Stimulated activated CD4-positive, alpha-beta T cell treated with anti-CD3 and anti-CD28 coated beads, TNF-alpha, amount 100 ng/mL, for 48 hours (primary cell): Measurements from ENCODE around the gene UGT1A3.
A peak's percentile ranks its signal among the peaks of the same experiment; 100 is the strongest.
"Not testable (repeated sequence)": the region's sequence is repeated elsewhere in the genome, so short reads cannot be mapped to it uniquely, and the experiment has no call there.

Experiments used
- DNase-seq, 3 donors: peaks; one replicate each; pipeline ENCODE4 v3.0.0-alpha.2; 2020; ENCODE audit warnings: low read depth in 3 of 3

Gene UGT1A3

DNA sequence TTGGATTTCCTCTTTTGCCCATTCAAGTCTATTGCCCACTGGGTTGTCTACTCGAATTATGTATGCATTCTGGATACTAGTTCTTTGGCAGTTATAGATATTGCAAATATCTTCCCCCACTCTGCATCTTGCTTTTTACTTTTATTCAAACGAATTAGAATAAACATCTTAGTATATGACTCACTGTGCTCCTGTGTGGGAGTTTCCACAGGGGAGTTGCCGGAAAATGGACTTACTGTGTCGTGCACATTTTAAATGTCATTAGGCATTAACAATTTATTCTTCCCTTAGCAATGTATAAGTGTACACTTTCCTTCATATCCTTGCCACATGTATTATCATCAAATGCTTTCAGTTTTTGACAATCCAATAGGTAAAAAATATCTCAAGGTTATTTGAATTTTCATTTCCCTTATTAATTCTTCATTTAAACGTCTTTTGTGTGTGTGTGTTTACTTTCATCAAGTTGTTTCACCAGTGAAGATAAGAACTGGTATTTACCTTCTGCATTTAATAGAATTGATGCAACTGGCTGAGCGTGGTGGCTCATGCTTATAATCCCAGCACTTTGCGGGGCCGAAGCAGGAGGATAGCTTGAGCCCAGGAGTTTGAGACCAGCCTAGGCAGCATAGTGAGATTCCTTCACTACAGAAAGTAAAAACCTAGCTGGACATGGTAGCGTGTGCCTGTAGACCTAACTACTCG is 20.8 kb upstream of the UGT1A3 start:
- DNase-seq: no peak

DNA sequence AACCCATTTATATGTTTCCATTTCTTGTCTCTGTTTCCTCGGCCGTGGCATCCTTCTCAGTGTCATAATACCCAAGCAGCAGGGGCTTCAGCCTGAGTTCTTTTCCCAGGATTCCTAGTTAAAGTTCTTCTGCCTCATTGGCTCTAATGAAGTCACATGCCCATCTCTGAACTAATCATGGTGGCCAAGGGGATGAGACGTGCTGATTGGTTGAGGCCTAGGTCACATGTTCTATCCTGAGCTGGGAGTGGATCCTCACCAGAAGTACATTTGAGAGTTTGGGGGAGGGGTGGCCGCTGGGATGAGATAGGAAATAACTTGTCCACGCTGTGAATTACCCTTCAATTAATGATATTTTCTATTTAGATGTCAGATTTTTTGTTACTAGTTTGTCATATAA is 19.9 kb upstream of the UGT1A3 start:
- DNase-seq: no peak

DNA sequence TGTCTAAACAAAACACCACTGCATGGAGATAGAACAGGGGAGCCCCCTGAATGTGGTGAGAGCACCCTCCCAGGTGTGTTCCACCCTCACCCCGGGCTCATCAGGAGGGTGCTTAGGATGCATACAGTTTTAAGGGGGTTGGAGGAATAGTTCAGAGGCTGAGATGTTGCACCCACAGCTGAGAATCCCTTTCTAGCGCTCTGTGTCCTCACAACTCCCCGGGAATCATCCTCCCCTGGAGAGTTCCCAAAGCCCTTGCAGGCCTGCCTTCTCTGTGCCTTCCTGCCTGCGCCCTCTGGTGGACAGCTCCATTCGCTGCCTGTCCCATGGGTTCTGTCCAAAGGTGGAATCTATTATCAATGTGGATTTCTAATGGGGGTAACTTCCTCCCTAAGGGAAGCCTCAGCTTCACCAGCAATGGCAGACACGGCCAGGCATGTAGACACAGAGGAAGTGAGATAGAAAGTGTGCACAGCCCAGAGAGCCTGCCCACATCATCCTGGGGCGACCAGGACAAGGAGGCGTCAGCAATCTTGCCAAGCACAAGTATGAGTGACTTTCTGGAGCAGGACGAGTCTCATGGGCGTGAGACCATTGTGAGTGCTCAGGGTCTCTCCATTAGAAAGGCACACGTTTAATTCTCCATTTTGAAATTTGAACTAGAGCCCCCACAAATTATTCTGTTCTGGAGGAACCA is 17.4 kb upstream of the UGT1A3 start:
- peak; percentile 31 to 66 (median 51) for DNase-seq

DNA sequence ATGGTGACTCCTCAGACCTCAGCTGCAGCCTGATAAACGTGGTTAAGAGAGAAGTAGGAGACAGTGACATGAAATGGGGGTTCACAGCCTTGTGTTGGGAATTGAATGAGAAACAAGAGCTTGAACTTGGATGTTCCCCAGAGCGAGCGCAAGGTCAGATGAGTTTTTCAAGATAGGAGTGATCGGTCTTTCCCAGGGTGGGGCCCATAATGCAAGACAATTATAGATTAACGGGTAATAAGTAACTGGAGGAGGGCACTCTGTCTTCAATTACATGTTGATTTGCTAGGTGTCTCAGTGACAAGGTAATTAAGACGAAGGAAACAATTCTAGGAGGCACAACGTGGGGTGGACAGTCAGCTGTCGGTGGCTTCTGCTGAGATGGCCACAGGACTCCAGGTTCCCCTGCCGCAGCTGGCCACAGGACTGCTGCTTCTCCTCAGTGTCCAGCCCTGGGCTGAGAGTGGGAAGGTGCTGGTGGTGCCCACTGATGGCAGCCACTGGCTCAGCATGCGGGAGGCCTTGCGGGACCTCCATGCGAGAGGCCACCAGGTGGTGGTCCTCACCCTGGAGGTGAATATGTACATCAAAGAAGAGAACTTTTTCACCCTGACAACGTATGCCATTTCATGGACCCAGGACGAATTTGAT is 16.1 kb upstream of the UGT1A3 start, which contains the start of gene UGT1A5:
UGT1A5 (plus strand) TSS at position 297 of the 651 bp plus-strand sequence; CDS start at position 382, 85 bp downstream.
- DNase-seq: no peak

GRCh38 chr2:233713262-233713615 is 15.6 kb upstream of the UGT1A3 start:
- no peak for DNase-seq

- no peak for DNase-seq
These were observed 14.7 kb upstream of the UGT1A3 start for GRCh38 chr2:233714121-233714520.

DNA sequence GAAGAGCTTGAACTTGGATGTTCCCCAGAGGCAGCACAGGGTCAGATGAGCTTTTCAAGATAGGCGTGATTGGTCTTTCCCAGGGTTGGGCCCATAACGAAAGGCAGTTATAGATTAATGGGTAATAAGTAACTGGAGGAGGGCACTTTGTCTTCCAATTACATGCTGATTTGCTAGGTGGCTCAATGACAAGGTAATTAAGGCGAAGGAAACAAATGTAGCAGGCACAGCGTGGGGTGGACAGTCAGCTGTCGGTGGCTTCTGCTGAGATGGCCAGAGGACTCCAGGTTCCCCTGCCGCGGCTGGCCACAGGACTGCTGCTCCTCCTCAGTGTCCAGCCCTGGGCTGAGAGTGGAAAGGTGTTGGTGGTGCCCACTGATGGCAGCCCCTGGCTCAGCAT is 10.3 kb upstream of the UGT1A3 start, which contains the start of gene UGT1A4:
UGT1A4 (plus strand) TSS at position 185 of the 400 bp plus-strand sequence; CDS start at position 270, 85 bp downstream.
- no peak for DNase-seq

DNA sequence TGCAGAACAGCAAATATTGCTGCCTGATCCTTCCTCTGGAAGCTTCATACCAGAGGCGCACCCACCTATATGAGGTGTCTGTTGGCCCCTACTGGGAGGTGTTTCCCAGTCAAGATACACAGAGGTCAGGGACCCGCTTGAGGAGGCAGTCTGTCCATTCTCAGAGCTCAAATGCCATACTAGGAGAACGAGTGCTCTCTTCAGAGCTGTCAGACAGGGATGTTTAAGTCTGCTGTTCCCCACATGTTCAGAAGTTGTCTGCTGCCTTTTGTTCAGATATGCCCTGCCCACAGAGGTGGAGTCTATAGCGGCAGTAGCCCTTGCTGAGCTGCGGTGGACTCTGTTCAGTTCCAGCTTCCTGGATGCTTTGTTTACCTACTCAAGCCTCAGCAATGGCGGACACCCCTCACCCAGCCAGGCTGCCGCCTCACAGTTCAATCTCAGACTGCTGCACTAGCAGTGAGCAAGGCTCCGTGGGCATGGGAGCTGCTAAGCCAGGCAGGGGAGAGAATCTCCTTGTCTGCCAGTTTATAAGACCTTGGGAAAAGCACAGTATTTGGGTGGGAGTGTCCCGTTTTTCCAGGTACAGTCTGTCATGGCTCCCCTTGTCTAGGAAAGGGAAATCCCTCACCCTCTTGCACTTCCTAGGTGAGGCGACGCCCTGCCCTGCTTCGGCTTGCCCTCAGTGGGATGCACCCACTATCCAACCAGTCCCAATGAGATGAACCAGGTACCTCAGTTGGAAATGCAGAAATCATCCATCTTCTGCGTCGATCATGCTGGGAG is 8.2 kb downstream of the UGT1A3 start:
- not testable (repeated sequence) for DNase-seq

- DNase-seq: no peak
These were observed 12.0 kb downstream of the UGT1A3 start for GRCh38 chr2:233740870-233741269.

DNA sequence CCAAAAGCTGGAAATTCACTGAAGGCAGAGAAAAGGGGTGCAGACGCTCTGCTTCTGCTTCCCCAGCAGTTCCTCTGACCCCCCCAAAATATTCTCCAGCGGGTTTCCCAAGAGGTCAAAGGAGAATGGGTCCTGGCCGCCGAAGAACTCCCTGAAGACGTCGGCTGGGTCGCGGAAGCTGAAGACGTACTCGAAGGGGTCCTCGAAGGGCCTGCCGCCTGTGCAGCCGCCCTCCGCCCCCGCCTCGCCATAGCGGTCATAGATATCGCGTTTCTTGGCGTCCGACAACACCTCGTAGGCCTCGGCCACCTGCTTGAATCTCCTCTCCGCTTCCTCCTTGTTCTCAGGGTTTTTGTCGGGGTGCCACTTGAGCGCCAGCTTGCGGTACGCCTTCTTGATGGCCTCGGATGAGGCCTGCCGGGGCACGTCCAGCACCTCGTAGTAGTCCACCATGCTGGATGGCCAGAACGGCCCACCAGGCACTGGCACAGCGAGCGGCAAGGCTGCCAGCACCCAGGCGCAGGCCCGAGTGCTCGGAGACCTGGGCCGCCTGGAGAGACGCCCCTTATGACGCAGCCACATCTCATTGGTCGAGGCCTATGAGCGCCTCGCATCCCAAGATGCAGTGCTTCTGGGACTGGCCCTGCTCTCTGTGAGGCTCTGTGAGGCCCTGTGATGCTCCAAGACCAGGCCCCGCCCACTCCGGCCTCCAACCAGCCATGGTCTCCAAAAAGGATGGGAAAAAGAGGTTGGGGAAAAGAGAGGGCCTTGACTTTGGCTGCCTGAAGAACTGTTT is 14.8 kb downstream of the UGT1A3 start:
- DNase-seq: no peak

GRCh38 chr2:233745073-233745755 is 16.4 kb downstream of the UGT1A3 start:
- DNase-seq: no peak

DNA sequence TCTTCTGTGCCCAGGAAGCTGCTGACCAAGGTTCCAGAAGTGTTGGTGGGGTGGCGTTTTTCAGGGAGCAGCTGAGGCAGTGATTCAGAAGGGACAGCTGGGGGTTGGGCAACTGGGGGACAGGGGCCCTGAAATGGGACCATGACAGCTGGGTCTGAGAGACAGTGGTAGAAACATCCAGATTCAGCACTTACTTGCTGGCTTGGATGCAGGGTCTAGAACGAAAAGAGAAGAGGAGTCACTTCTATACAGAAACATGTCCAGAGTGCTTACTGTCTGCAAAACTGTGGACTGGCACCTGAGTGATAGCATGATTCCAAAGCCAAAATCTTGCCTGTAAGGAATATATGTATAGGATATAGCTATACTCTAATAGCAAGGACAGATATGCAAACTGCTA is 17.0 kb downstream of the UGT1A3 start:
- DNase-seq: not testable (repeated sequence)

DNA sequence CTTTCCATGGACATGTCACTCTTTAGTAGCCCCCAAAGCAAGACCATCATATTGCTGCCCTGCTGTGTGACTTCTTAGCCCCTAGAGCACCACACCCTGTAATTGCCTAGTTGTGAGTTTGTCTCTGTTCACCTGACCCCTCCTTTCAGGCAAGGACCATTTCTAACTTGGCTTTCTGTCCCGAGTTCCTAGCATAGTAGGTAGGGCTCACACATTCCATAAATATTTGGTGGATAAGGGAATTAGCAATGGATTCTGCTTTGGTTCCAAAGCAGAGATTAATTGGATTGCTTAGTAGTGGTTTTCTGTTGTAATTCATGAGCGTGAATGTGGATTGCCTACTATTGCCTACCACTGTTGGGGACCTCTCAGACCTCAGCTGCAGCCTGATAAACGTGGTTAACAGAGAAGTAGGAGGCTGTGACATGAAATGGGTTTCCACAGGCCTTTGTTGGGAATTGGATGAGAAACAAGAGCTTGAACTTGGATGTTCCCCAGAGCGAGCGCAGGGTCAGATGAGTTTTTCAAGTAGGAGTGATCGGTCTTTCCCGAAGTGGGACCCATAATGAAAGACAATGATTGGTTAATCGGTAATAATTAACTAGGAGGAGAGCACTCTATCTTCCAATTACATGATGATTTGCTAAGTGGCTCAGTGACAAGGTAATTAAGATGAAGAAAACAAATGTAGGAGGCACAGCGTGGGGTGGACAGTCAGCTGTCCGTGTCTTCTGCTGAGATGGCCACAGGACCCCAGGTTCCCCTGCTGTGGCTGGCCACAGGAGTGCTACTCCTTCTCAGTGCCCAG is 17.8 kb downstream of the UGT1A3 start:
- no peak for DNase-seq

DNA sequence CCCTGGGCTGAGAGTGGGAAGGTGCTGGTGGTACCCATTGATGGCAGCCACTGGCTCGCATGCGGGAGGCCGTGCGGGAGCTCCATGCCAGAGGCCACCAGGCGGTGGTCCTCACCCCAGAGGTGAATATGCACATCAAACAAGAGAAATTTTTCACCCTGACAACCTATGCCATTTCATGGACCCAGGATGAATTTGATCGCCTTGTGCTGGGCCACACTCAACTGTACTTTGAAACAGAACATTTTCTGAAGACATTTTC is 18.4 kb downstream of the UGT1A3 start:
- DNase-seq: no peak

DNA sequence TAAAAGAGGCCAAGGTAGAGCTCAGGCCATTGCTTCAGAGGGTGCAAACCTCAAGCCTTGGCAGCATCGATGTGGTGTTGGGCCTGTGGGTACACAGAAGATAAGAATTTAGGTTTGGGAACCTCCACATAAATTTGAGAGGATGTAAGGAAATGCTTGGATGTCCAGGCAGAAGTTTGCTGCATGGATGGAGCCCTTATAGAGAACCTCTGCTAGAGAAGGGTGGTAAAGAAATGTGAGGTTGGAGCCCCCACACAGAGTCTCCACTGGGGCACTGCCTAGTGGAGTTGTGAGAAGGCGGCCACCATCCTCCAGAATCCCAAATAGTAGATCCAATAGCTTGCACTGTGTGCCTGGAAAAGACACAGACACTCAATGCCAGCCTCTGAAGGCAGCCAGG is 21.8 kb downstream of the UGT1A3 start:
- DNase-seq: not testable (repeated sequence)

- DNase-seq: not testable (repeated sequence)
These were observed 22.6 kb downstream of the UGT1A3 start for GRCh38 chr2:233751212-233752009.

DNA sequence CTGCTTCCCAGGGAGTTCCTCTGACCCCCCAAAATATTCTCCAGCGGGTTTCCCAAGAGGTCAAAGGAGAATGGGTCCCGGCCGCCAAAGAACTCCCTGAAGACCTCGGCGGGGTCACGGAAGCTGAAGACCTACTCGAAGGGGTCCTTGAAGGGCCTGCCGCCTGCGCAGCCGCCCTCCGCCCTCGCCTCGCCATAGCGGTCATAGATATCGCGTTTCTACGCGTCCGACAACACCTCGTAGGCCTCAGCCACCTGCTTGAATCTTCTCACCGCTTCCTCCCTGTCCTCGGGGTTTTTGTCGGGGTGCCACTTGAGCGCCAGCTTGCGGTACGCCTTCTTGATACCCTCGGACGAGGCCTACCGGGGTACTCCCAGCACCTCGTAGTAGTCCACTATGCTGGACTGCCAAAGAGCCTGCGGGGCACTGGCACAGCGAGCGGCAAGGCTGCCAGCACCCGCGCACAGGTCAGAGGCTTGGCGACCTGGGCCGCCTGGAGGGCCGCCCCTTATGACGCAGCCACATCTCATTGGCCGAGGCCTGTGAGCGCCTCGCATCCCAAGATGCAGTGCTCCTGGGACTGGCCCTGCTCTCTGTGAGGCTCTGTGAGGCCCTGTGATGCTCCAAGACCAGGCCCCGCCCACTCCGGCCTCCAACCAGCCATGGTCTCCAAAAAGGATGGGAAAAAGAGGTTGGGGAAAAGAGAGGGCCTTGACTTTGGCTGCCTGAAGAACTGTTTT is 26.2 kb downstream of the UGT1A3 start:
- DNase-seq: no peak

DNA sequence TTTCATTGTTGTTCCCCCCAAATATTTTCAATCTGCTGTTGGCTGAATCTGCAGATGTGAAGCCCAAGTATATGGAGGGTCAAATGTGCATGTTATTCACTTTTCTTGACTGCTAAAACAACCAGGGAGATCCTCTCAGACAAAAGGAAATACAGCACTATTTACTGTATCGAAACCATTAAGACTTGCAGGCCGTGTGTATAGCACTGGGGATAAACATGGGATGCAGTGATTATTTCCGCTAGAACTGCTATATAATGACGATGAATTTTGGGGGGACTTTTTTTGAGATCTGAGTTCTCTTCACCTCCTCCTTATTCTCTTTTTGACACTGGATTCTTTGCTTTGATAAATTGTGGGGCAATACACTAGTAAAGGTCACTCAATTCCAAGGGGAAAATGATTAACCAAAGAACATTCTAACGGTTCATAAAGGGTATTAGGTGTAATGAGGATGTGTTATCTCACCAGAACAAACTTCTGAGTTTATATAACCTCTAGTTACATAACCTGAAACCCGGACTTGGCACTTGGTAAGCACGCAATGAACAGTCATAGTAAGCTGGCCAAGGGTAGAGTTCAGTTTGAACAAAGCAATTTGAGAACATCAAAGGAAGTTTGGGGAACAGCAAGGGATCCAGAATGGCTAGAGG is 27.7 kb downstream of the UGT1A3 start:
- no peak for DNase-seq
